GM12865 (cell line): ENCODE measurements around the gene EBF3.

Experiments used
- DNase-seq: peaks from one replicate; pipeline ENCODE4 v3.0.0; 2010; ENCODE audit warnings: low read depth
- H3K4me3 ChIP-seq: 2 replicates; pipeline ENCODE4 v1.5.1; 2011; ENCODE audit warnings: mild to moderate bottlenecking, low read depth, low read length, control low read depth
- TF ChIP-seq, protein P1 (sequence below): IDR thresholded peaks from 2 replicates; pipeline ENCODE4 v1.5.1; 2011; ENCODE audit warnings: low read length, control low read depth, low read depth, inconsistent platforms; ENCODE audit not compliant: insufficient read depth; ENCODE audit errors: missing control alignments

EBF3 gene

DNA sequence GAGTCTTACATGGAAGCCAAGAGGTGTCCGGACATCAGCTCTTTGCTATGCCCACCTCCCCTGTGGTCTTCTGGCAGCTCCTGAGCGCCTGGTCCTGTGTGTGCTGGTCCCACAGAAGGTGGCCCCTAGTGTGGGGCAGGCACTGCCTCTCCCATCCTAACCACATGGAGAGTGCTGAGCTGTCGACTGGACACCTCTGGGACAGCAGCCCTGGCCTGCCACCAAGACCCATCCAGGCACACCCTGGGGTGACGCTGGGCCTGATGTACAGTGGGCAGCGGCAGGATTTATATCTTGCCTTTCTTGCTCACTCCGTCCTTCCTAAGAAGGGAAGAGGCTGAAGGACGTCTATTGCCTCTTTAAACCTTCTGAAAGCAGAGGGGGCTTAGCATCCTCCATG lies 98.7 kb downstream of the EBF3 start:
- DNase-seq = no peak
- TF ChIP-seq, protein P1, sequence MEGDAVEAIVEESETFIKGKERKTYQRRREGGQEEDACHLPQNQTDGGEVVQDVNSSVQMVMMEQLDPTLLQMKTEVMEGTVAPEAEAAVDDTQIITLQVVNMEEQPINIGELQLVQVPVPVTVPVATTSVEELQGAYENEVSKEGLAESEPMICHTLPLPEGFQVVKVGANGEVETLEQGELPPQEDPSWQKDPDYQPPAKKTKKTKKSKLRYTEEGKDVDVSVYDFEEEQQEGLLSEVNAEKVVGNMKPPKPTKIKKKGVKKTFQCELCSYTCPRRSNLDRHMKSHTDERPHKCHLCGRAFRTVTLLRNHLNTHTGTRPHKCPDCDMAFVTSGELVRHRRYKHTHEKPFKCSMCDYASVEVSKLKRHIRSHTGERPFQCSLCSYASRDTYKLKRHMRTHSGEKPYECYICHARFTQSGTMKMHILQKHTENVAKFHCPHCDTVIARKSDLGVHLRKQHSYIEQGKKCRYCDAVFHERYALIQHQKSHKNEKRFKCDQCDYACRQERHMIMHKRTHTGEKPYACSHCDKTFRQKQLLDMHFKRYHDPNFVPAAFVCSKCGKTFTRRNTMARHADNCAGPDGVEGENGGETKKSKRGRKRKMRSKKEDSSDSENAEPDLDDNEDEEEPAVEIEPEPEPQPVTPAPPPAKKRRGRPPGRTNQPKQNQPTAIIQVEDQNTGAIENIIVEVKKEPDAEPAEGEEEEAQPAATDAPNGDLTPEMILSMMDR = no peak
- no peak overlapping the region for H3K4me3 ChIP-seq

DNA sequence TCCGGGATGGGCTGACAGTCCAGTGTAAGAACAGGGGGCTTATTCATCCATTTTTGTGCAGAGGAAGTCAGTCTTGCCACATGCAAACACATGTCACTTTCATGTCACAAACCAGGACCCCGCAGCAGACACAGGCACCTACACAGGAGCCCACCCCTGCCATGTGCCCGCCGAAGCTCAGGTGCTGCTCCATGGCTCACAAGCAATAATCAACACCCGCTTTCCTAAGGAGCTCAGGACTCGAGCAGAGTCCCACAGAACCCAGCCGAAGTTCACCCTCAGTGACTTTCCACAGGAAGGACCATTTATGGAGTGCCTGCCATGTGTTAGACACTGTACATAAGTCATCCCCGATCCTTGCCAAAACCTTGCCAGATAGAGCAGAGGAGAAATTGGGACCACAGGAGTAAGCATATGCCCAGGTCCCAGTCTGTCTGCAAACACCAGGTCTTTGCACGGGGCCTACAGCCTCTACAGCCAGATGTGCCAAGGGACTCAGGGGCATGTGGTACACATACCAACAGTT lies 99.4 kb downstream of the EBF3 start:
- H3K4me3 ChIP-seq = no peak overlapping the region
- no peak for DNase-seq
- TF ChIP-seq, protein P1 = no peak

DNA sequence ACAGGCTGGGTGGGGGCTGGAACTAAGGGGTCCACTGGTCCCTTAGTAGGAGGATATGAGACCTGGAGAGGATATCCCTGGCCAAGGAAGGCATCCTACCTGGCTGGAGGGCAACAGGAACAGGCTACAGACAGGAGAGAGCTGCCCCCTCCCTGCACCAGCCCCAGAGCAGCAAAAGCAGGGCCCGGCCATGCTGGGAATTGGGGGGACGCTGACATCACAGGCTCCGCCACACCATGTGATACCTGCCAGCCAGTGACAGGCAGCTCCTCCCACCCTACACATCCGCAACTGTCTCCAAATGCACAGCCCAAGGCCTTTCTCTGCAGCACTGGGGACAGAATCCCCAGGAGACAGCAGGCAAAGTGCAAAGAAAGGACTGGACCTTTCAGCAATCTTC lies 100.0 kb downstream of the EBF3 start:
- no peak overlapping the region for H3K4me3 ChIP-seq
- DNase-seq = no peak
- TF ChIP-seq, protein P1 = no peak

DNA sequence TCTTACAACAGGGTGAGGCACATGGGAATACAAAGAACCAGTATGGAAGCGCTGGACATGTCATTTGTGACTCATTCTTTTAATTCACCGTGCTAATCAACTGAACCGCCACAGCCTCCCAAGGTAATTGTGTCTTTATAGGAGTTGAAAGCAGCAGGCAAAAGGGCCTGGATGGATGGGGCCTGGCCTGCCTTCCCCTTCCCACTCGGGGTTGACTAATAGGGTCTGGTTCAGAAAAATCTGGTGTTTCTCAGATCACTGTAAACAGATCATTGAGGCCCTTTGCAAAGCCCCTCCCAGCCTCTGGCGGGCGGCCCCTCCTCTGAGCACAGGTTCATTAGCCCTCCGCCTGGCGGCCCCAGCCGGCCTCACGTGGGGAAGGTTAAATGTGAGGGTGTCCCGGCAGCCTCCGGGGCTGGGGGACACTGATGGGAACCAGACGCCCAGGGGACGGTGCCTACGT lies 100.8 kb downstream of the EBF3 start:
- TF ChIP-seq, protein P1 = no peak
- DNase-seq = no peak
- H3K4me3 ChIP-seq = no peak overlapping the region

DNA sequence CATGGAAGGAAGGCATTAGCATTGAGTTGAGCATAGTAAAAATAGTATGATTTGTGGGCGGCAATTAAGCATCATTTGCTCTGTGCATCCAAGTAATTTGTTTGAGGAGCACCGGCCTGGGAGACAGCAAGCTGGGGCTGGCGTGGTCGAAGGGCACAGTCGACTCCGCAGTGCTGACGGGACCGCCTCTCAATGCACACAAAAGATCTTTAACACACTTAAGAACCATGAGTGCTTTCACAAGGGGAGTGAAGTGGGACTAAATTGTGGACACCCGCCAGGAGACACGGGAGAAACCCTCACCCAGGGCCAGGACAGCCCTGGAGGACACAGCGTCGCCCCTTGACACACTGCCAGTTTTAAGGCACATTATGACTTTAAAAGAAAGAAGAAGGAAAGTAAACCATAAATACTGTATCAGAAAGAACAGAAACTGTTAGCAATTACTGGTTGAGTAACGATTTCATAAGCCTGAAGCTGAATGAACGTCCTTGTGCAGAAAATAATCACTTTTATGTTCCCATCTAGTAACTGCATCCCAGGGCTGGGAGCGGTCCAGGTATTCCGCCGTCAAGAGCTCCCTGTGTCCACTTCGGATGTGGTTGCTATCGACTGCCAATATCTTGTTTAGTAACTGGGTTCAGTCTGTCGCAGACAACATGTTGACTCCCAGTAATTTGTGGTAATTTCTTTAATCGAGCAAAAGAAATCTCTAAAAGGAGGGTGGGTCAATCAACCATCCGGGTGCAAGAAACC lies 102.1 kb downstream of the EBF3 start:
- no peak overlapping the region for H3K4me3 ChIP-seq
- no peak for DNase-seq
- TF ChIP-seq, protein P1 = no peak

DNA sequence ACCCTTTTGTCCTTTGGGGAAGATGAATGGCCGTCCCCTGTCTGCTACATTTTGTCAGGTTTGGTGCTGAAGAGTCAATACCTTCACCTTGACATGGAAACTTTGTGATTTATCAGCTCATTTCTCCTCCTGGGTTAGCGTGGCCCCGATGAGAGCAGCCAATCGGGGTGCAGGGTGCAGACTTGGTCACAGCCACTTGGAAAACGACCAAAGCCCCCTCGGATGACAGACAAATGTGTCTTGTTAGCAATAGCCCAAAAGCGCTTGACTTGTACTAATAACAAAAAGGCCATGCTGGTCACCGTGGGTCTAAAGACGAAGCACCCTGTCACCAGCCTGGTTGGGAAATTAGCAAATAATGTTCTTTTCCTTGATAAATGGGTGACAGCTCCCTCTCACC lies 103.7 kb downstream of the EBF3 start:
- TF ChIP-seq, protein P1 = no peak
- no peak overlapping the region for H3K4me3 ChIP-seq
- DNase-seq = no peak
